Activated B cell treated with CpG ODN at 0.5 μM for 24 hours (primary cell): ENCODE results near the gene GPR17. TPM values are rescaled to one million over a fixed set of nuclear protein-coding genes. Genes with fewer than 3 reads are reported as not detected.

Source experiments
- ATAC-seq: fragments of 200-7000 bp; cut with Tn5 transposase; one replicate; pipeline ENCODE4 v1.10.0; 2021; ENCODE audit warnings: low read depth, mild to moderate bottlenecking, moderate library complexity
- CTCF ChIA-PET: fragments of 350-600 bp; sonication (Branson Sonifier 250); formaldehyde crosslinking; loops from one replicate; lab custom pipeline; 2021; ENCODE audit warnings: antibody characterized with exemption; lab: Charles Lee
- POLR2A ChIA-PET: fragments of 350-600 bp; sonication (Branson Sonifier 250); formaldehyde crosslinking; loops from one replicate; lab custom pipeline; 2021; ENCODE audit warnings: antibody characterized with exemption; lab: Charles Lee
- DNase-seq: peaks from one replicate; pipeline ENCODE4 v3.0.0; 2022
- H3K27ac Mint-ChIP-seq: one replicate; pipeline ENCODE4 v1.8.0; 2020; ENCODE audit warnings: mixed read lengths
- H3K27me3 Mint-ChIP-seq: one replicate; pipeline ENCODE4 v1.8.0; 2021; ENCODE audit warnings: mixed read lengths
- H3K36me3 Mint-ChIP-seq: one replicate; pipeline ENCODE4 v1.8.0; 2021; ENCODE audit warnings: low read depth, mixed read lengths
- H3K4me1 Mint-ChIP-seq: one replicate; pipeline ENCODE4 v1.8.0; 2021; ENCODE audit warnings: mixed read lengths
- H3K4me3 Mint-ChIP-seq: one replicate; pipeline ENCODE4 v1.8.0; 2020; ENCODE audit warnings: mild to moderate bottlenecking, mixed read lengths
- H3K9me3 Mint-ChIP-seq: one replicate; pipeline ENCODE4 v1.8.0; 2020; ENCODE audit warnings: mixed read lengths
- CTCF ChIP-seq: fragments of 200-600 bp; IDR thresholded peaks from one replicate; pipeline ENCODE4 v1.8.0; 2022; ENCODE audit warnings: antibody characterized with exemption, mild to moderate bottlenecking
- intact Hi-C: fragments of 100-400 bp; cut with micrococcal nuclease; formaldehyde crosslinking; loops from one replicate; pipeline ENCODE4 v1.15.1; 2024
- total RNA-seq: library from RNA; stranded (reverse); gene quantifications from 2 replicates; pipeline ENCODE4 v1.2.3, GENCODE V29; 2022

GPR17 gene
- total RNA-seq, 1 donor from 2014 or later, result not detected

GRCh38 chr2:127641133-127641532, 4.8 kb upstream of the GPR17 start:
- no peak for TF ChIP-seq CTCF
- Mint-ChIP-seq H3K4me1 (peaks cover 60% of the 10 kb centered on the region), H3K27me3 (no peaks in the 10 kb centered on the region), H3K4me3 (no peak overlapping the region), H3K27ac (no peak overlapping the region), H3K9me3 (no peaks in the 10 kb centered on the region), H3K36me3 (no peaks in the 10 kb centered on the region)
- POLR2A ChIA-PET, result interaction anchor here (1.2 to 5.2 kb wide), 3 partner anchors 9 to 115 kb away, joined by 4 to 24 read pairs (median 9); partner anchors contain the start of genes IWS1 and SFT2D3
- no peak for ATAC-seq
- DNase-seq, result no peak
- CTCF ChIA-PET, result interaction anchor here (0.9 to 6.2 kb wide), 4 partner anchors 8 to 59 kb away, joined by 3 to 41 read pairs (median 8); no protein-coding TSS in a partner anchor
- intact Hi-C loops, result loop anchor here (2.0 kb wide), 2 partner anchors 20 to 50 kb away; no protein-coding TSS in a partner anchor

GRCh38 chr2:127641846-127642507, 4.0 kb upstream of the GPR17 start:
- ChIA-PET POLR2A (interaction anchor here (0.7 to 5.2 kb wide), 2 partner anchors 8 to 59 kb away, joined by 3 to 24 read pairs; partner anchors contain the start of gene SFT2D3), CTCF (interaction anchor here (1.2 to 6.2 kb wide), 2 partner anchors 10 to 51 kb away, joined by 4 to 41 read pairs; no protein-coding TSS in a partner anchor)

GRCh38 chr2:127642706-127643438, 3.1 kb upstream of the GPR17 start:
- H3K27ac Mint-ChIP-seq, result no peak overlapping the region
- H3K36me3 Mint-ChIP-seq, result no peaks in the 10 kb centered on the region
- no peaks in the 10 kb centered on the region for H3K27me3 Mint-ChIP-seq
- CTCF ChIA-PET, result interaction anchor here (2.9 kb wide), 1 partner anchor 51 kb away, joined by 16 read pairs; no protein-coding TSS in a partner anchor
- no peaks in the 10 kb centered on the region for H3K9me3 Mint-ChIP-seq
- TF ChIP-seq CTCF, result no peak
- POLR2A ChIA-PET, result interaction anchor here (0.7 kb wide), 1 partner anchor 78 kb away, joined by 3 read pairs; no protein-coding TSS in a partner anchor
- DNase-seq (no peak), ATAC-seq (no peak)
- no peak overlapping the region for H3K4me3 Mint-ChIP-seq
- intact Hi-C loops, result no loop called here
- peaks cover 55% of the 10 kb centered on the region for H3K4me1 Mint-ChIP-seq

More at GRCh38 chr2:127641846-127642507, 4.0 kb upstream of the GPR17 start:
- H3K36me3 Mint-ChIP-seq, result no peaks in the 10 kb centered on the region
- no peak for TF ChIP-seq CTCF
- ATAC-seq (no peak), DNase-seq (no peak)
- no peaks in the 10 kb centered on the region for H3K9me3 Mint-ChIP-seq
- H3K27me3 Mint-ChIP-seq, result no peaks in the 10 kb centered on the region
- H3K27ac Mint-ChIP-seq, result peak overlapping the region; percentile 24
- H3K4me1 Mint-ChIP-seq, result peaks cover 58% of the 10 kb centered on the region
- no peak overlapping the region for H3K4me3 Mint-ChIP-seq
- intact Hi-C loops, result loop anchor here (2.0 kb wide), 2 partner anchors 21 to 51 kb away; no protein-coding TSS in a partner anchor

GRCh38 chr2:127643439-127644065, 2.4 kb upstream of the GPR17 start:
- no peaks in the 10 kb centered on the region for H3K36me3 Mint-ChIP-seq
- DNase-seq, result no peak
- POLR2A ChIA-PET, result interaction anchor here (0.7 kb wide), 1 partner anchor 77 kb away, joined by 3 read pairs; no protein-coding TSS in a partner anchor
- no peak for TF ChIP-seq CTCF
- CTCF ChIA-PET, result interaction anchor here (2.9 kb wide), 1 partner anchor 52 kb away, joined by 16 read pairs; no protein-coding TSS in a partner anchor
- no peaks in the 10 kb centered on the region for H3K9me3 Mint-ChIP-seq
- peaks cover 55% of the 10 kb centered on the region for H3K4me1 Mint-ChIP-seq
- H3K4me3 Mint-ChIP-seq, result no peak overlapping the region
- no peak for ATAC-seq
- intact Hi-C loops, result no loop called here
- H3K27ac Mint-ChIP-seq, result peak overlapping the region; percentile 16
- H3K27me3 Mint-ChIP-seq, result no peaks in the 10 kb centered on the region
